Fibroblast of mammary gland (primary cell): ENCODE results near the gene GRID2.
"Not testable (repeated sequence)": the region's sequence is repeated elsewhere in the genome, so short reads cannot be mapped to it uniquely, and the experiment has no call there.

Source experiments
- DNase-seq: peaks from one replicate; pipeline ENCODE4 v3.0.0-alpha.2; 2010; ENCODE audit warnings: low read depth
- H3K4me3 ChIP-seq: 2 replicates; pipeline ENCODE4 v1.5.1; 2011; ENCODE audit warnings: low read depth, mild to moderate bottlenecking, low read length, moderate library complexity; ENCODE audit not compliant: control insufficient read depth
- CTCF ChIP-seq: conservative IDR thresholded peaks from 2 replicates; pipeline ENCODE4 v1.5.1; 2011; ENCODE audit warnings: low read depth, low read length, inconsistent platforms; ENCODE audit not compliant: control insufficient read depth, insufficient read depth

Gene GRID2

GRCh38 chr4:93289831-93290230, 986.1 kb downstream of the GRID2 start:
- TF ChIP-seq CTCF = no peak
- no peak overlapping the region for H3K4me3 ChIP-seq
- DNase-seq = no peak

GRCh38 chr4:93299118-93299517, 995.4 kb downstream of the GRID2 start:
- TF ChIP-seq CTCF = no peak
- H3K4me3 ChIP-seq = no peak overlapping the region
- no peak for DNase-seq

DNA sequence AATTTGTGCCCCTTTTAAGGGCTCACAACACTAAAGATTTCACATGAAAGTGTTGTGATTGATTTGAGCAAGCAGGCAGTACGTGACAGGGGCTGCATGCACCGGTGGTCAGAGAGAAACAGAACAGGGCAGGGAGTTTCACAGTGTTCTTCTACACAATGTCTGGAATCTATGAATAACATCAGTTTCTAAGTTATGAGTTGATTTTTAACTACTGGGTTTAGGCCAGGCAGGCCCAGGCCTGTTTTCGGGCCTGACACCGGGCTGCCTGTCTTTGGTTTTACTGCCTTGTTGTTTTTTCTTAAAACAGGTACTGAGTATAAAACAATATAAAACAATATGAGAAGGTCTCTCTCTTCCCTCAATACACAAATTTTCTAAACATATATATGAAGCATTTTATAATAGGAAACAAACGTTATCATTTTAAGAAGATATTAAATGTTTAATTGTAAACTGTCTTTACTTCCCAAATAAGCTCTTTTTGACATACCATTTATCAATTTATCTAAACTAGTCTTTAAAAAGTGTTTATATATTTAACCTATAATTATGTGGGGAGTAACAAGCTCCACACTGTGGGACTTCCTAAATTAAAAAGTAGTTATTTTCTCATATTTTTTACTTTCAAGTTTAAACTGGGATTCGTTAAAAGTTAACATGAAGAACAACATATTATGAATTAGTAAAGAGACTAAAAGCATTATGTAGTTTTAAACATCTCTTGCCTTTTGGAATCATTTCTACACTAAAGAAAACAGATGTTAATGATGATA, 997.2 kb downstream of the GRID2 start:
- not testable (repeated sequence) for DNase-seq, H3K4me3 ChIP-seq

- no peak for DNase-seq
- no peak overlapping the region for H3K4me3 ChIP-seq
- TF ChIP-seq CTCF = no peak
Measured at GRCh38 chr4:93302310-93302709, 998.5 kb downstream of the GRID2 start.

DNA sequence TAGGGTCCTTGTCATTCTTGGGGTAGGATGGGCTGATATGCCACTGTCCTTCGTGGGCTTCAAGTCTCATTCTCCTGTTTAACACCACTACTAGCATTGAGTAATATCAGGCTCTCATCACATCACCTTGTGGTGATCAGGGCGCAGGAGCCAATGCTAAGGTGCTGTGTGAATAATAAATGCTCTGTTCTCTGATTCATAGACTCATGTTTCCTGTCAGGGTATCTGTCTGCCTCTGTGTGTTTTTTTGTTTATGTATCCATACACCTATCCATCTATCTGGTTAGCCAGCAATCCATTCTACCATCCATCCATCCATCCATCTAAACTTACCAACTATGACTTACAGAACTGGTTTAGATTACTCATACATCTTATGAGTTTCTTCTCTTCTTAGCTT, 999.7 kb downstream of the GRID2 start:
- no peak for DNase-seq
- TF ChIP-seq CTCF = no peak
- no peak overlapping the region for H3K4me3 ChIP-seq

DNA sequence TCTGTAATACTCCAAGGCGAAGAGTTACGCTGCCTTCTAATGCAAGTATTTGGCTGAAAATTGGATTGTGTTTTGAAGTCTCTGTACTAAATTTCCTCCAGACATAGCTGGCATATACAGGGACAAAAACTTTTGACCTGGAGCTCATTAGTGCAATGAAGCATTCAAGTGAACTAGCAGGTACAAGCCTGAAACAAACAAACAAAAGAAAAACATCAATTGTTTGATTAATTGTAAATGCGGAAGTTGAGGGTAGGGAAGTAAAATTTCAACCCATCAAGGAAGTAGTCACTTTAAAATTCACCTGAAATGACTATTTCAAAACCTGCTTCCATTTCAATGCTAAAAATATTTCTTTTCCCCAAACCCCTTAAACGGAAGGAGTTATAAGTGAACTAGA, 1008.5 kb downstream of the GRID2 start:
- H3K4me3 ChIP-seq = no peak overlapping the region
- TF ChIP-seq CTCF = no peak
- no peak for DNase-seq

- no peak for TF ChIP-seq CTCF
- no peak overlapping the region for H3K4me3 ChIP-seq
- no peak for DNase-seq
Measured at GRCh38 chr4:93313197-93313596, 1009.4 kb downstream of the GRID2 start.
